SK-N-SH treated with all-trans-retinoic acid at 6 μM for 48 hours (cell line): ENCODE results near the gene CLSTN2.

Experiments
- ARNTL ChIP-seq: fragments of 450-650 bp; formaldehyde crosslinking; IDR thresholded peaks from 2 replicates; pipeline ENCODE4 v1.5.0; 2020; ENCODE audit warnings: low read depth, mild to moderate bottlenecking, moderate library complexity, borderline replicate concordance
- BACH2 ChIP-seq: fragments of 250-450 bp; sonication (Bioruptor Pico); IDR thresholded peaks from 2 replicates; pipeline ENCODE4 v1.9.0; 2021; ENCODE audit warnings: mild to moderate bottlenecking, borderline replicate concordance
- GLIS3 ChIP-seq: fragments of 250-450 bp; sonication (Bioruptor Pico); IDR thresholded peaks from 2 replicates; pipeline ENCODE4 v1.5.0; 2020; ENCODE audit warnings: mild to moderate bottlenecking, moderate library complexity
- OSR1 ChIP-seq: fragments of 250-450 bp; sonication (Bioruptor Pico); IDR thresholded peaks from 2 replicates; pipeline ENCODE4 v1.8.0; 2022; ENCODE audit warnings: moderate library complexity, mild to moderate bottlenecking, inconsistent platforms
- RARB ChIP-seq: fragments of 250-450 bp; sonication (Bioruptor Pico); IDR thresholded peaks from 2 replicates; pipeline ENCODE4 v1.8.0; 2021; ENCODE audit warnings: mild to moderate bottlenecking, moderate library complexity
- TCF4 ChIP-seq: fragments of 250-450 bp; sonication (Bioruptor Pico); IDR thresholded peaks from 2 replicates; pipeline ENCODE4 v1.8.0; 2021; ENCODE audit warnings: mild to moderate bottlenecking, moderate library complexity, borderline replicate concordance
- ZC3H10 ChIP-seq: fragments of 250-450 bp; sonication (Bioruptor Pico); IDR thresholded peaks from 2 replicates; pipeline ENCODE4 v1.5.1; 2021; ENCODE audit warnings: mild to moderate bottlenecking, moderate library complexity
- ZFP3 ChIP-seq: fragments of 250-450 bp; sonication (Bioruptor Pico); IDR thresholded peaks from 2 replicates; pipeline ENCODE4 v1.5.0; 2020; ENCODE audit warnings: mild to moderate bottlenecking, moderate library complexity
- ZFP30 ChIP-seq: fragments of 450-650 bp; formaldehyde crosslinking; IDR thresholded peaks from 2 replicates; pipeline ENCODE4 v1.5.0; 2022; ENCODE audit warnings: mild to moderate bottlenecking, moderate library complexity
- ZNF70 ChIP-seq: fragments of 450-650 bp; formaldehyde crosslinking; IDR thresholded peaks from 2 replicates; pipeline ENCODE4 v1.5.0; 2020; ENCODE audit warnings: mild to moderate bottlenecking, moderate library complexity
- ZNF8 ChIP-seq: fragments of 450-650 bp; formaldehyde crosslinking; IDR thresholded peaks from 2 replicates; pipeline ENCODE4 v1.5.0; 2020; ENCODE audit warnings: mild to moderate bottlenecking, moderate library complexity
- TF ChIP-seq, protein P1 (sequence below): fragments of 250-450 bp; sonication (Bioruptor Pico); IDR thresholded peaks from 2 replicates; pipeline ENCODE4 v1.8.0; 2020; ENCODE audit warnings: mild to moderate bottlenecking, moderate library complexity, borderline replicate concordance
- TF ChIP-seq, protein P2 (sequence below): fragments of 250-450 bp; sonication (Bioruptor Pico); IDR thresholded peaks from 2 replicates; pipeline ENCODE4 v1.5.0; 2020; ENCODE audit warnings: mild to moderate bottlenecking, moderate library complexity

- no peak for TF ChIP-seq TCF4
- TF ChIP-seq ZC3H10 (CRISPR knock-in tag) = no peak
- no peak for TF ChIP-seq RARB (CRISPR knock-in tag)
- TF ChIP-seq, protein P1, sequence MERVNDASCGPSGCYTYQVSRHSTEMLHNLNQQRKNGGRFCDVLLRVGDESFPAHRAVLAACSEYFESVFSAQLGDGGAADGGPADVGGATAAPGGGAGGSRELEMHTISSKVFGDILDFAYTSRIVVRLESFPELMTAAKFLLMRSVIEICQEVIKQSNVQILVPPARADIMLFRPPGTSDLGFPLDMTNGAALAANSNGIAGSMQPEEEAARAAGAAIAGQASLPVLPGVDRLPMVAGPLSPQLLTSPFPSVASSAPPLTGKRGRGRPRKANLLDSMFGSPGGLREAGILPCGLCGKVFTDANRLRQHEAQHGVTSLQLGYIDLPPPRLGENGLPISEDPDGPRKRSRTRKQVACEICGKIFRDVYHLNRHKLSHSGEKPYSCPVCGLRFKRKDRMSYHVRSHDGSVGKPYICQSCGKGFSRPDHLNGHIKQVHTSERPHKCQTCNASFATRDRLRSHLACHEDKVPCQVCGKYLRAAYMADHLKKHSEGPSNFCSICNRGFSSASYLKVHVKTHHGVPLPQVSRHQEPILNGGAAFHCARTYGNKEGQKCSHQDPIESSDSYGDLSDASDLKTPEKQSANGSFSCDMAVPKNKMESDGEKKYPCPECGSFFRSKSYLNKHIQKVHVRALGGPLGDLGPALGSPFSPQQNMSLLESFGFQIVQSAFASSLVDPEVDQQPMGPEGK = no peak
- TF ChIP-seq ZFP3 (CRISPR knock-in tag) = no peak
- no peak for TF ChIP-seq ZFP30 (CRISPR knock-in tag)
- TF ChIP-seq, protein P2, sequence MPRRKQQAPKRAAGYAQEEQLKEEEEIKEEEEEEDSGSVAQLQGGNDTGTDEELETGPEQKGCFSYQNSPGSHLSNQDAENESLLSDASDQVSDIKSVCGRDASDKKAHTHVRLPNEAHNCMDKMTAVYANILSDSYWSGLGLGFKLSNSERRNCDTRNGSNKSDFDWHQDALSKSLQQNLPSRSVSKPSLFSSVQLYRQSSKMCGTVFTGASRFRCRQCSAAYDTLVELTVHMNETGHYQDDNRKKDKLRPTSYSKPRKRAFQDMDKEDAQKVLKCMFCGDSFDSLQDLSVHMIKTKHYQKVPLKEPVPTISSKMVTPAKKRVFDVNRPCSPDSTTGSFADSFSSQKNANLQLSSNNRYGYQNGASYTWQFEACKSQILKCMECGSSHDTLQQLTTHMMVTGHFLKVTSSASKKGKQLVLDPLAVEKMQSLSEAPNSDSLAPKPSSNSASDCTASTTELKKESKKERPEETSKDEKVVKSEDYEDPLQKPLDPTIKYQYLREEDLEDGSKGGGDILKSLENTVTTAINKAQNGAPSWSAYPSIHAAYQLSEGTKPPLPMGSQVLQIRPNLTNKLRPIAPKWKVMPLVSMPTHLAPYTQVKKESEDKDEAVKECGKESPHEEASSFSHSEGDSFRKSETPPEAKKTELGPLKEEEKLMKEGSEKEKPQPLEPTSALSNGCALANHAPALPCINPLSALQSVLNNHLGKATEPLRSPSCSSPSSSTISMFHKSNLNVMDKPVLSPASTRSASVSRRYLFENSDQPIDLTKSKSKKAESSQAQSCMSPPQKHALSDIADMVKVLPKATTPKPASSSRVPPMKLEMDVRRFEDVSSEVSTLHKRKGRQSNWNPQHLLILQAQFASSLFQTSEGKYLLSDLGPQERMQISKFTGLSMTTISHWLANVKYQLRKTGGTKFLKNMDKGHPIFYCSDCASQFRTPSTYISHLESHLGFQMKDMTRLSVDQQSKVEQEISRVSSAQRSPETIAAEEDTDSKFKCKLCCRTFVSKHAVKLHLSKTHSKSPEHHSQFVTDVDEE (CRISPR knock-in tag) = no peak
- no peak for TF ChIP-seq GLIS3 (CRISPR knock-in tag)
- TF ChIP-seq ZNF70 (CRISPR knock-in tag) = no peak
- TF ChIP-seq OSR1 (CRISPR knock-in tag) = no peak
- no peak for TF ChIP-seq ZNF8 (CRISPR knock-in tag)
- TF ChIP-seq ARNTL (CRISPR knock-in tag) = no peak
- TF ChIP-seq BACH2 = no peak
Observed at GRCh38 chr3:139917226-139917785, 17.7 kb upstream of the CLSTN2 start.
